Measurements from ENCODE around the gene SCYGR7. TPM values are rescaled to one million over a fixed set of nuclear protein-coding genes. Genes with fewer than 3 reads are reported as not detected.

Gene SCYGR7
- total and polyA plus RNA-seq, 9 of the 15 experiments (the other 6 are each of a cell fraction or from before 2014, with no cell fraction given) = not detected

DNA sequence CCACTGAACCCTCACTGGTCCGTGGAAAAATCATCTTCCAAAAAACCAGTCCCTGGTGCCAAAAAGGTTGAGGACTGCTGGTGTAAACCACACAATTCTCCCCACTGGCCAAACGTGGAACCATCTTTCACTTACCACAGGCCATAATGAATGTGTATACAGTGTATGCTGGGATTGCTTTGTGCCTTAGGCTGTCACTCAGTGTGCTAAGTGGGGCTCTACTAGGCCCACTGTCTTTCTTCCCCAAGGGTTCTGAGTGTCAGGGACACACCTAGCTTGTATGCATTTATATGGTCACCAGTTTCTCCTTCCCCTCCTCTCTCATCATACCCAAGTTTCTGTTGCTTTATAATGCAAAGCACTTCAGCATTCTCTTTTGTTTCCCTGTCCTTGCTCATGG is 44.8 kb downstream of the SCYGR7 start (continued):
- no peak for TF ChIP-seq HNRNPL (IDR thresholded peaks at IDR 0.05; ENCODE audit: low read depth, low read length)
- TF ChIP-seq PCBP1 (IDR thresholded peaks at IDR 0.05; ENCODE audit: low read depth, low read length, poor library complexity, severe bottlenecking) = no peak
- TF ChIP-seq POLR2G (IDR thresholded peaks at IDR 0.05; ENCODE audit: low read depth, low read length) = no peak
- TF ChIP-seq ZFP91 (CRISPR knock-in tag; IDR thresholded peaks at IDR 0.05) = no peak
- no peak for TF ChIP-seq BCLAF1 (IDR thresholded peaks at IDR 0.05; ENCODE audit: borderline replicate concordance in 1 of 2, control insufficient read depth in 1 of 2, low read depth in 2 of 2, low read length in 1 of 2)
- TF ChIP-seq HEY1 (CRISPR knock-in tag; IDR thresholded peaks at IDR 0.05; ENCODE audit: borderline replicate concordance) = no peak
- TF ChIP-seq KDM1A (IDR thresholded peaks at IDR 0.05) = no peak
- no peak for TF ChIP-seq HDAC6 (IDR thresholded peaks at IDR 0.05; ENCODE audit: low read depth, low read length)
- TF ChIP-seq ZEB2 (IDR thresholded peaks at IDR 0.05) = no peak
